HepG2 (cell line): Measurements from ENCODE around the gene SYNJ2. TPM values are rescaled to one million over a fixed set of nuclear protein-coding genes. Genes with fewer than 3 reads are reported as not detected.

Source experiments
- ATAC-seq: fragments of 200-7000 bp; cut with Tn5 transposase; 3 replicates; pipeline ENCODE4 v1.9.1; 2020; ENCODE audit warnings: mild to moderate bottlenecking, moderate library complexity
- BruUV-seq: library from RNA; stranded (reverse); fragments of 400-500 nt; replicated peaks from 2 replicates; lab custom pipeline; 2021; lab: Mats Ljungman, UMichigan
- CTCF ChIA-PET: fragments of 300-600 bp; formaldehyde crosslinking; extraction: SDS; loops from one replicate; lab custom pipeline; 2021; ENCODE audit warnings: low total read pairs, inconsistent platforms, low intra/inter-chr PET ratio; lab: Yijun Ruan, JAX
- POLR2A ChIA-PET: fragments of 350-600 bp; sonication (Branson Sonifier 250); formaldehyde crosslinking; loops from one replicate; lab custom pipeline; 2020; ENCODE audit warnings: antibody characterized with exemption, inconsistent platforms; lab: Yijun Ruan, JAX
- DNase-seq: peaks from one replicate; pipeline ENCODE4 v3.0.0-alpha.2; 2015; ENCODE audit warnings: low spot score
- FAIRE-seq: peaks from 3 replicates; lab custom pipeline; 2011; peaks lifted over from hg19 to GRCh38; lab: Jason Lieb, UNC
- H2AFZ ChIP-seq: one replicate; pipeline ENCODE4 v1.6.1; 2011; ENCODE audit warnings: low read length, inconsistent platforms
- H3K27ac ChIP-seq: fragments of 300-600 bp; 3 replicates; pipeline ENCODE4 v1.8.0; 2011; ENCODE audit warnings: mixed run types, mild to moderate bottlenecking, mixed read lengths, low read length, inconsistent platforms; ENCODE audit not compliant: insufficient read depth; ENCODE audit errors: extremely low read length
- H3K27me3 ChIP-seq, 2 experiments: fragments of 200-600 bp in 1 of 2; 2 replicates in 1 of 2; 3 replicates in 1 of 2; pipeline versions ENCODE4 v1.6.0 to v1.8.0; 2011; ENCODE audit warnings: low read length in 2 of 2, mild to moderate bottlenecking in 2 of 2, moderate library complexity in 2 of 2, inconsistent platforms in 1 of 2; ENCODE audit not compliant: insufficient read depth in 2 of 2, control insufficient read depth in 1 of 2
- H3K36me3 ChIP-seq, 2 experiments: fragments of 200-600 bp in 1 of 2; replicated peaks in 1 of 2; 2 replicates in 1 of 2; 3 replicates in 1 of 2; pipeline versions ENCODE4 v1.5.1 to v1.8.0; 2011; ENCODE audit warnings: low read length in 2 of 2, inconsistent platforms in 1 of 2; ENCODE audit not compliant: insufficient read depth in 2 of 2, control insufficient read depth in 1 of 2
- H3K4me1 ChIP-seq: 2 replicates; pipeline ENCODE4 v1.5.1; 2012; ENCODE audit warnings: low read length, inconsistent platforms; ENCODE audit not compliant: insufficient read depth
- H3K4me2 ChIP-seq: 2 replicates; pipeline ENCODE4 v1.6.0; 2011; ENCODE audit warnings: low read depth, low read length, inconsistent platforms
- H3K4me3 ChIP-seq, 3 experiments: fragments of 200-600 bp in 1 of 3; sonication (generic), shearing (Covaris generic) in 1 of 3; replicated peaks in 1 of 3; 2 replicates each; pipeline ENCODE4 v1.5.1; 2011 to 2016; ENCODE audit warnings: low read length in 3 of 3, inconsistent platforms in 2 of 3, low read depth in 2 of 3, mild to moderate bottlenecking in 2 of 3, control low read depth in 1 of 3, mixed read lengths in 1 of 3; ENCODE audit not compliant: insufficient read depth in 1 of 3
- H3K79me2 ChIP-seq: one replicate; pipeline ENCODE4 v1.6.1; 2011; ENCODE audit warnings: low read length, inconsistent platforms; ENCODE audit not compliant: insufficient read depth
- H3K9ac ChIP-seq: 2 replicates; pipeline ENCODE4 v1.6.0; 2011; ENCODE audit warnings: mild to moderate bottlenecking, low read depth, low read length, inconsistent platforms; ENCODE audit not compliant: insufficient read depth
- H3K9me3 ChIP-seq: 2 replicates; pipeline ENCODE4 v1.5.1; 2012; ENCODE audit warnings: mild to moderate bottlenecking, low read length
- H4K20me1 ChIP-seq: 2 replicates; pipeline ENCODE4 v1.6.0; 2011; ENCODE audit warnings: inconsistent platforms, mild to moderate bottlenecking, low read length, moderate library complexity; ENCODE audit not compliant: insufficient read depth
- FOXP1 ChIP-seq, 2 experiments: fragments of 450-650 bp in 1 of 2; IDR thresholded peaks; 2 replicates each; pipeline ENCODE4 v1.6.1; 2017 to 2018; ENCODE audit warnings: antibody characterized with exemption in 1 of 2
- NFYB ChIP-seq: sonication (generic); formaldehyde crosslinking; IDR thresholded peaks from 2 replicates; pipeline ENCODE4 v1.4.0; 2020; ENCODE audit warnings: missing genetic modification reagents
- ONECUT2 ChIP-seq: sonication (generic); formaldehyde crosslinking; IDR thresholded peaks from 2 replicates; pipeline ENCODE4 v1.4.0; 2020; ENCODE audit warnings: missing genetic modification reagents
- RBM22 ChIP-seq: fragments of 200-400 bp; formaldehyde crosslinking; optimal IDR thresholded peaks from 2 replicates; pipeline ENCODE3; 2017; ENCODE audit warnings: mild to moderate bottlenecking, low read length, moderate library complexity
- SP1 ChIP-seq, 2 experiments: fragments of 450-650 bp in 1 of 2; sonication (generic) in 1 of 2; formaldehyde crosslinking in 1 of 2; IDR thresholded peaks; 2 replicates each; pipeline versions ENCODE4 v1.4.0 to v1.6.1; 2016 to 2020; ENCODE audit warnings: missing genetic modification reagents in 1 of 2
- ZNF737 ChIP-seq: sonication (generic); formaldehyde crosslinking; IDR thresholded peaks from 2 replicates; pipeline ENCODE4 v1.5.0; 2020; ENCODE audit warnings: missing genetic modification reagents, mild to moderate bottlenecking, borderline replicate concordance
- ZSCAN5A ChIP-seq: sonication (generic); formaldehyde crosslinking; IDR thresholded peaks from 2 replicates; pipeline ENCODE4 v1.8.0; 2022; ENCODE audit warnings: mild to moderate bottlenecking, missing genetic modification reagents, borderline replicate concordance
- WGBS: methylation state at CpG from one replicate; pipeline ENCODE4 v1.1.6; 2017; ENCODE audit warnings: low lambda C conversion rate; 5-methylcytosine and 5-hydroxymethylcytosine counted together
- in situ Hi-C: cut with HindIII; loops from 2 replicates; pipeline ENCODE4 v1.10.0; 2017; ENCODE audit warnings: low pct_unique_long_range_greater_than_20kb; ENCODE audit not compliant: extremely low pct_ligation_motif_present
- intact Hi-C: fragments of 100-400 bp; cut with micrococcal nuclease; formaldehyde crosslinking; loops from one replicate; pipeline ENCODE4 v1.10.0; 2022; ENCODE audit not compliant: unreplicated experiment
- polyA plus RNA-seq, 8 experiments: library from polyadenylated mRNA; depleted of rRNA in 3 of 8; stranded (reverse) in 7 of 8; unstranded in 1 of 8; fragments of >200 nt; fragmentation: Illumina TruSeq in 4 of 8; extraction: Trizol in 4 of 8; gene quantifications; 2 replicates each; pipeline versions ENCODE4 v1.2.1 to v1.2.3, GENCODE V29; 2011 to 2016; ENCODE audit warnings: low read depth in 4 of 8, missing spikeins in 1 of 8, mixed read lengths in 1 of 8; ENCODE audit not compliant: insufficient read depth in 1 of 8
- total RNA-seq, 5 experiments: library from RNA; depleted of rRNA; stranded (reverse); fragments of >200 nt; fragmentation: Illumina TruSeq; extraction: Trizol; gene quantifications; 2 replicates each; pipeline ENCODE4 v1.2.3, GENCODE V29; 2016; ENCODE audit warnings: low read depth in 1 of 5

Gene SYNJ2
- total and polyA plus RNA-seq, 2 of the 13 experiments (the other 11 are each of a cell fraction or from before 2014, with no cell fraction given) = 39.1 to 57.6 TPM

GRCh38 chr6:158083455-158084325 lies 102.0 kb downstream of the SYNJ2 start:
- no TSS peak for BruUV-seq
- no peak overlapping the region for H3K27ac ChIP-seq
- H3K36me3 ChIP-seq = peaks cover 73 to 91% of the 10 kb centered on the region in 2 experiments
- H3K4me2 ChIP-seq = no peak overlapping the region
- no peaks in the 10 kb centered on the region for H3K9me3 ChIP-seq
- intact Hi-C loops (no loop called here), in situ Hi-C loops (no loop called here)
- no peak overlapping the region for H2AFZ ChIP-seq
- H3K4me1 ChIP-seq = no peaks in the 10 kb centered on the region
- no peaks in the 10 kb centered on the region for H4K20me1 ChIP-seq
- no peak overlapping the region for H3K9ac ChIP-seq
- no peak for TF ChIP-seq SP1 (IDR thresholded peaks at IDR 0.05)
- no peak for TF ChIP-seq SP1 (CRISPR knock-in tag; IDR thresholded peaks at IDR 0.05)
- TF ChIP-seq ONECUT2 (CRISPR knock-in tag) = no peak
- no peak for TF ChIP-seq NFYB (CRISPR knock-in tag)
- TF ChIP-seq RBM22 = peak; percentile 21
- TF ChIP-seq ZSCAN5A (CRISPR knock-in tag) = no peak
- TF ChIP-seq FOXP1 (IDR thresholded peaks at IDR 0.05) = no peak
- no peak for TF ChIP-seq FOXP1 (CRISPR knock-in tag; IDR thresholded peaks at IDR 0.05)
- TF ChIP-seq ZNF737 = peak; percentile 69; the same call in 1 of the 2 replicates
- TF ChIP-seq, all 625 proteins: peak for 2
- no peak overlapping the region for H3K4me3 ChIP-seq
- no peak for ATAC-seq
- FAIRE-seq = no peak
- H3K27me3 ChIP-seq = no peaks in the 10 kb centered on the region
- H3K79me2 ChIP-seq = no peaks in the 10 kb centered on the region
- ChIA-PET CTCF (no interaction called here), POLR2A (no interaction called here)
- WGBS = 94% methylated on average over 18 of the region's 23 CpGs
- DNase-seq = no peak
